Lower lobe of right lung (tissue), 2 donors: ENCODE data around the gene RHPN2. TPM values are rescaled to one million over a fixed set of nuclear protein-coding genes. Genes with fewer than 3 reads are reported as not detected.

Experiments
- ATAC-seq, 2 donors: fragments of 200-7000 bp; cut with Tn5 transposase; one replicate each; pipeline ENCODE4 v1.9.1; 2020 to 2022; ENCODE audit warnings: mild to moderate bottlenecking in 2 of 2, moderate library complexity in 2 of 2
- DNase-seq: peaks from one replicate; pipeline ENCODE4 v3.0.0-alpha.2; 2020
- H3K27ac ChIP-seq: fragments of 200-600 bp; one replicate; pipeline ENCODE4 v1.8.0; 2022
- H3K27me3 ChIP-seq: fragments of 200-600 bp; one replicate; pipeline ENCODE4 v1.8.0; 2022; ENCODE audit warnings: low read depth
- H3K36me3 ChIP-seq: fragments of 200-600 bp; one replicate; pipeline ENCODE4 v1.8.0; 2022; ENCODE audit warnings: mild to moderate bottlenecking
- H3K4me1 ChIP-seq: fragments of 200-600 bp; one replicate; pipeline ENCODE4 v1.8.0; 2022
- H3K4me3 ChIP-seq: fragments of 200-600 bp; one replicate; pipeline ENCODE4 v1.8.0; 2022; ENCODE audit warnings: mild to moderate bottlenecking
- H3K9me3 ChIP-seq: fragments of 200-600 bp; one replicate; pipeline ENCODE4 v1.8.0; 2022
- intact Hi-C: fragments of 100-400 bp; cut with DNase I; formaldehyde crosslinking; loops from one replicate; pipeline ENCODE4 v1.11.0; 2022
- total RNA-seq: library from RNA; stranded (reverse); fragmentation: NEBNext Ultra II Directional; extraction: Animal tissue kit (Norgen Biotek cat#: 25700); gene quantifications from one replicate; pipeline ENCODE4 v1.2.1, GENCODE V29; 2021
- TF ChIP-seq, protein P1 (sequence below): fragments of 200-600 bp; IDR thresholded peaks from one replicate; pipeline ENCODE4 v1.8.0; 2022; ENCODE audit warnings: antibody characterized with exemption, mild to moderate bottlenecking
- donor health status: DM: no; HTN: yes; CAD: no; lungs with severe emphysema.

Gene RHPN2
- total RNA-seq, 1 donor from 2014 or later: 7.7 TPM

DNA sequence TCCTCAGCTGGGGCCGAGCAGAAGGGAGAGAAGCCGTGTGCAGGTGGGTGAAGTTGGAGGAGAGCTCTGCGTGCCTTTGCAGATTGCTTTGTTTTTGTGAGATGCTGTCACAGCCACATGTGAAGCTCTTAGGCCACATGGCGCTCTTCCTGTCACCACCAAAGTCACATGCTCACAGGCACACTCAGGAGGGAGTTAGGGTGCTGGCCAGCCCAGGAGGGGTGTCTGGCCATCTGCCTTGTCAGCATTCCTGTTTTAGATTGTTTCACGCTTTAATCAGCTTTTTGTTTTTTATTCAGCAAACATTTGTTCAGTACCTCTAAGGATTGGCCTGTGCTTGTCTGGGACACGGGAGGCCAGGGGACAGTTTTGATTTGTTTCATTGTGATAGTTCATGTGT lies 38.2 kb upstream of the RHPN2 start:
- no peak overlapping the region for H3K4me3 ChIP-seq
- peaks cover 94% of the 10 kb centered on the region for H3K36me3 ChIP-seq

DNA sequence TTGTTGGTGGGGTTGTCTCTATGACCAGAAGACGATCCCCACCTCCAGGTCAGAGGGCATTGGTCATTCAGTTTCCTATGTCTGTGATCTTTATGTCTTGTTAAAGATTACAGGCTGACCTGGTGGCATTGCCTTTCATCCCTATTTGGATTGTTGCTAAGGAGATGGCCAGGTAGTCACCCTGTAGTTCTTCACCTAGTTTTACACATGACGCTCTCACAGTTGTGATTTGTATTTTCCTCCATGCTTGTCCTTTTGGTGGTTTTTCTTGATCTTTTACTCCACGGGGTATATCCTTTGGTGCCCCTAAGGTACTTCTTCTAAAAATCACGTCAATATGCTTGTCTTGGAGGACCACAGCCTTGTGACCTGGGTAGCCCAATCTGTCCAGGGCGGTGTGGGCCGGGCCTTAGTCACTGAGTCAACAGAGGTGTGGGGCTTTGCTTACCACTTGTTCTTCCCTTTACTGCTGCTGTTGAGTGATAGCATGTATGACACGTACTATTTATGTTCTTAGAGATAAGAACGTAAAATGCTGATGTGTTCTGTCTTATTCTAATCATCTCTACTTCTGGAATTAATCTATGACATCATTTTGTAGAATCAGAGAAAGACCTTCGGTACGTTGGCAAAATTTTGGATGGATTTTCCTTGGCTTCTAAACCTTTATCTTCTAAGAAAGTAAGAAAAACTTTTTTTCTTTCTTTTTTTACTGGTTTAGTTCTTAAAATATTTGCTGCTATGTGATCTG lies 36.4 kb upstream of the RHPN2 start:
- ATAC-seq (peak; percentile 52 to 72), DNase-seq (no peak)
- intact Hi-C loops: no loop called here

More for the DNA sequence above, 38.2 kb upstream of the RHPN2 start:
- no peaks in the 10 kb centered on the region for H3K4me1 ChIP-seq
- H3K27ac ChIP-seq: no peak overlapping the region
- H3K27me3 ChIP-seq: no peaks in the 10 kb centered on the region
- H3K9me3 ChIP-seq: no peaks in the 10 kb centered on the region
- TF ChIP-seq, protein P1, sequence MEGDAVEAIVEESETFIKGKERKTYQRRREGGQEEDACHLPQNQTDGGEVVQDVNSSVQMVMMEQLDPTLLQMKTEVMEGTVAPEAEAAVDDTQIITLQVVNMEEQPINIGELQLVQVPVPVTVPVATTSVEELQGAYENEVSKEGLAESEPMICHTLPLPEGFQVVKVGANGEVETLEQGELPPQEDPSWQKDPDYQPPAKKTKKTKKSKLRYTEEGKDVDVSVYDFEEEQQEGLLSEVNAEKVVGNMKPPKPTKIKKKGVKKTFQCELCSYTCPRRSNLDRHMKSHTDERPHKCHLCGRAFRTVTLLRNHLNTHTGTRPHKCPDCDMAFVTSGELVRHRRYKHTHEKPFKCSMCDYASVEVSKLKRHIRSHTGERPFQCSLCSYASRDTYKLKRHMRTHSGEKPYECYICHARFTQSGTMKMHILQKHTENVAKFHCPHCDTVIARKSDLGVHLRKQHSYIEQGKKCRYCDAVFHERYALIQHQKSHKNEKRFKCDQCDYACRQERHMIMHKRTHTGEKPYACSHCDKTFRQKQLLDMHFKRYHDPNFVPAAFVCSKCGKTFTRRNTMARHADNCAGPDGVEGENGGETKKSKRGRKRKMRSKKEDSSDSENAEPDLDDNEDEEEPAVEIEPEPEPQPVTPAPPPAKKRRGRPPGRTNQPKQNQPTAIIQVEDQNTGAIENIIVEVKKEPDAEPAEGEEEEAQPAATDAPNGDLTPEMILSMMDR: no peak
- intact Hi-C loops: no loop called here
- ATAC-seq (no peak), DNase-seq (no peak)

DNA sequence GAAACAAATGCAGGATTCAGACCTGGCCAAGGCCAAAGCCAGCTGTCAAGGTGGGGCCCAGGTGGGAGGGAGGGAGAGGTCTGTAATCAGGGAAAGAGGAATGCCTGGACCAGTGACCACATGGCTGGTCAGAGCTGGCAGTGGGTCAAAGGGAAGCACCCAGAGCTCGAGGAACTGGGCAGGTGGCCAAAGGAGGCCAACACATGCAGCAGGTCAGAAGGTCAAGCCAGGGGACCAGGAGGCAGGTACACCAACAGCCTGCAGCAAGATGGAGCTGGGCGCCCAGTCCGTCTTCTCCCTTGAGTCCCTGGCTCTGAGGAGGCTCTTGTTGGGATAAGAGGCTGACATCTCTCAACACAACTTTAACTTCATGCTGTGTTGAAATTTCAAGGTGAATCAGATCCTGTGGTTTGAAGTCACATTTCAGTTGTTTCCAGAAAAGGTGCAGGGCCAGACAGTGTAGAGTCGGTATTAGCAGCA lies 33.4 kb upstream of the RHPN2 start:
- Histone ChIP-seq H3K36me3 (peaks cover 97% of the 10 kb centered on the region), H3K27me3 (no peaks in the 10 kb centered on the region), H3K4me1 (no peaks in the 10 kb centered on the region), H3K9me3 (no peaks in the 10 kb centered on the region), H3K4me3 (no peak overlapping the region), H3K27ac (no peak overlapping the region)
- intact Hi-C loops: no loop called here
- TF ChIP-seq, protein P1: no peak
- no peak for DNase-seq
- peak in 1 of 2 donors; percentile 19 for ATAC-seq

More for the DNA sequence above, 36.4 kb upstream of the RHPN2 start:
- H3K36me3 ChIP-seq: peaks cover 94% of the 10 kb centered on the region
- no peaks in the 10 kb centered on the region for H3K27me3 ChIP-seq
- H3K4me1 ChIP-seq: no peaks in the 10 kb centered on the region
- TF ChIP-seq, protein P1: no peak
- H3K9me3 ChIP-seq: no peaks in the 10 kb centered on the region
- H3K27ac ChIP-seq: no peak overlapping the region
- H3K4me3 ChIP-seq: no peak overlapping the region

DNA sequence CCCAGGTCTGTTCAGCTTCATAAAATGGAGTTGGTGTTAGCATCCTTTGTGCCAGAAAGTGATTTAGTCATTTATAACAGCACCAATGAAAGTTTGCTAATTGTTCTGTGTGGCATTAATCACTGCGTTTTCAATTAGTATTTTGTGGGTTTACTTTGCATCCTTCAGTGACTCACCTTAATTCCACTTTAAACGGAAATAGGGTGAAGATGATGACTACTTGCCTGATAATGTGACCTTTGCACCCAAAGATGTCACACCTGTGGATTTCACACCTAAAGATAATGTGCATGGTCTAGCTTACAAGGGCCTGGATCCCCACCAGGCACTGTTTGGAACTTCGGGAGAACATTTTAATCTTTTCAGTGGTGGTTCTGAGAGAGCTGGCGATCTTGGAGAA lies 31.3 kb upstream of the RHPN2 start:
- DNase-seq: no peak
- no peak overlapping the region for H3K27ac ChIP-seq
- TF ChIP-seq, protein P1: no peak
- ATAC-seq: no peak
- peaks cover 96% of the 10 kb centered on the region for H3K36me3 ChIP-seq
- intact Hi-C loops: no loop called here
- H3K27me3 ChIP-seq: no peaks in the 10 kb centered on the region
- H3K9me3 ChIP-seq: no peaks in the 10 kb centered on the region
- H3K4me1 ChIP-seq: no peaks in the 10 kb centered on the region
- no peak overlapping the region for H3K4me3 ChIP-seq

DNA sequence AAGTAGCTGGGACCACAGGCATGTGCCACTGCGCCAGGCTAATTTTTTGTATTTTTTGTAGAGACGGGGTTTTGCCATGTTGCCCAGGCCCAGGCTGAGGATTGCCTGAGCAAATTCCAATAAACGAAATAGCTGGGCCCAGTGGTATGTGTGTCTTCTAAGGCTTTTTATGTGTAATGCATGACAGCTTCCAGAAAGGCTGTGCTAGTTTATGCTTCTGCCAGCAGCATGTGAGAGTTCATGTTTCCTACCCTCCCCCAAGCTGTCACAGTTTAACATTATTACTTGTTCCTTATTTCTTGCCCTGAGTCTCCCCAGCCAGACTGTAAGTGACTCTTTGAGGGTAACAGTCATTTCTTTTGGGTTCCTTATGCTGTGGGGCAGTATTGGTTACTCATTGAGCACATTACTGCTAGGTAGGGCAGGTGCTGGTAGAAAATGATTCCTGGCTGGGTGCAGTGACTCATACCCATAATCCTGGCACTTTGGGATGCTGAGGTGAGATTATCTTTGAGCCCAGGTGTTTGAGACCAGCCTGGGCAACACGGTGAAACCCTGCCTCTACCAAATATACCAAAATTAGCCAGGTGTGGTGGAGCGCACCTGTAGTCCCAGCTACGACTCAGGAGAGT lies 29.9 kb upstream of the RHPN2 start:
- ATAC-seq: no peak
- intact Hi-C loops: no loop called here
- no peaks in the 10 kb centered on the region for H3K4me1 ChIP-seq
- peaks cover 97% of the 10 kb centered on the region for H3K36me3 ChIP-seq
- H3K27me3 ChIP-seq: no peaks in the 10 kb centered on the region
- TF ChIP-seq, protein P1: no peak
- H3K9me3 ChIP-seq: no peaks in the 10 kb centered on the region
- no peak overlapping the region for H3K27ac ChIP-seq
- no peak for DNase-seq
- H3K4me3 ChIP-seq: no peak overlapping the region
